ENCODE results near the gene NDRG3.

DNA sequence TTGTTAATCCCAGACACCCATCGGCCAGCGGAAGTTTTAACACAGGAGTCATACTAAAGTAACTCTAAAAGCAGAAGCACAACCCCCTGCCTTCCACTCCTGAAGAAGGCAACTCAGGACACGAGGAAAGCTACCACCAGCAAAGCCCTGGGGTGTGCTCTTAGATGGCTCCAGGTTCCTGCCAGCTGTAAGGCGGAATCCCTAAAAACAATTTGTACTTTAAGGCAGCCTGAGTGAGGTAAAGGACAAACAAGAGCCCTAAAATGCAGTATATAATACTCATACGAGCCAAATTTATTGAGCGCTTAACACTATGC lies 8.7 kb downstream of the NDRG3 start:
- TF ChIP-seq, protein P1, sequence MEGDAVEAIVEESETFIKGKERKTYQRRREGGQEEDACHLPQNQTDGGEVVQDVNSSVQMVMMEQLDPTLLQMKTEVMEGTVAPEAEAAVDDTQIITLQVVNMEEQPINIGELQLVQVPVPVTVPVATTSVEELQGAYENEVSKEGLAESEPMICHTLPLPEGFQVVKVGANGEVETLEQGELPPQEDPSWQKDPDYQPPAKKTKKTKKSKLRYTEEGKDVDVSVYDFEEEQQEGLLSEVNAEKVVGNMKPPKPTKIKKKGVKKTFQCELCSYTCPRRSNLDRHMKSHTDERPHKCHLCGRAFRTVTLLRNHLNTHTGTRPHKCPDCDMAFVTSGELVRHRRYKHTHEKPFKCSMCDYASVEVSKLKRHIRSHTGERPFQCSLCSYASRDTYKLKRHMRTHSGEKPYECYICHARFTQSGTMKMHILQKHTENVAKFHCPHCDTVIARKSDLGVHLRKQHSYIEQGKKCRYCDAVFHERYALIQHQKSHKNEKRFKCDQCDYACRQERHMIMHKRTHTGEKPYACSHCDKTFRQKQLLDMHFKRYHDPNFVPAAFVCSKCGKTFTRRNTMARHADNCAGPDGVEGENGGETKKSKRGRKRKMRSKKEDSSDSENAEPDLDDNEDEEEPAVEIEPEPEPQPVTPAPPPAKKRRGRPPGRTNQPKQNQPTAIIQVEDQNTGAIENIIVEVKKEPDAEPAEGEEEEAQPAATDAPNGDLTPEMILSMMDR (conservative IDR thresholded peaks at IDR 0.05; ENCODE audit: low read length): no peak
- TF ChIP-seq EZH2phosphoT487 (IDR thresholded peaks at IDR 0.05; ENCODE audit: borderline replicate concordance, low read depth, low read length): no peak
